WTC11 (cell line): ENCODE measurements around the gene SDR9C7. TPM values are rescaled to one million over a fixed set of nuclear protein-coding genes. Genes with fewer than 3 reads are reported as not detected.
A peak's percentile ranks its signal among the peaks of the same experiment; 100 is the strongest.
"Not testable (repeated sequence)": the region's sequence is repeated elsewhere in the genome, so short reads cannot be mapped to it uniquely, and the experiment has no call there.

ENCODE experiments used
- ATAC-seq: fragments of 200-7000 bp; cut with Tn5 transposase; 2 replicates; pipeline ENCODE4 v1.10.0; 2021; ENCODE audit warnings: mild to moderate bottlenecking, moderate library complexity
- CTCF ChIA-PET: fragments of 300-600 bp; sonication (Branson Sonifier 250); formaldehyde crosslinking; loops from one replicate; lab custom pipeline; 2021; ENCODE audit warnings: antibody characterized with exemption; lab: Charles Lee
- POLR2A ChIA-PET: fragments of 350-600 bp; sonication (Branson Sonifier 250); formaldehyde crosslinking; loops from one replicate; lab custom pipeline; 2021; ENCODE audit warnings: antibody characterized with exemption; lab: Charles Lee
- DNase-seq: peaks from one replicate; pipeline ENCODE4 v3.0.0; 2021; ENCODE audit warnings: low spot score
- H3K27ac Mint-ChIP-seq: 2 replicates; pipeline ENCODE4 v1.8.0; 2021; ENCODE audit warnings: mixed read lengths
- H3K27me3 Mint-ChIP-seq: 2 replicates; pipeline ENCODE4 v1.8.0; 2021; ENCODE audit warnings: low read depth, mild to moderate bottlenecking, moderate library complexity, mixed read lengths
- H3K36me3 Mint-ChIP-seq: 2 replicates; pipeline ENCODE4 v1.8.0; 2021; ENCODE audit warnings: mixed read lengths
- H3K4me1 Mint-ChIP-seq: 2 replicates; pipeline ENCODE4 v1.8.0; 2022; ENCODE audit warnings: mixed read lengths
- H3K4me3 Mint-ChIP-seq: 2 replicates; pipeline ENCODE4 v1.8.0; 2021; ENCODE audit warnings: mild to moderate bottlenecking, moderate library complexity, mixed read lengths
- H3K9me3 Mint-ChIP-seq: 2 replicates; pipeline ENCODE4 v1.8.0; 2021; ENCODE audit warnings: mixed read lengths
- ATF1 ChIP-seq: sonication (generic); formaldehyde crosslinking; IDR thresholded peaks from 2 replicates; pipeline ENCODE4 v1.8.1; 2023; ENCODE audit warnings: mild to moderate bottlenecking, moderate library complexity, missing genetic modification reagents
- CREM ChIP-seq: sonication (generic); formaldehyde crosslinking; IDR thresholded peaks from 2 replicates; pipeline ENCODE4 v1.8.1; 2022; ENCODE audit warnings: mild to moderate bottlenecking, missing genetic modification reagents, moderate library complexity
- GABPB1 ChIP-seq: sonication (generic); formaldehyde crosslinking; IDR thresholded peaks from 2 replicates; pipeline ENCODE4 v1.8.1; 2023; ENCODE audit warnings: mild to moderate bottlenecking, missing genetic modification reagents
- KAT7 ChIP-seq: sonication (generic); formaldehyde crosslinking; IDR thresholded peaks from 2 replicates; pipeline ENCODE4 v1.8.1; 2023; ENCODE audit warnings: missing genetic modification reagents, mild to moderate bottlenecking, borderline replicate concordance
- MXD4 ChIP-seq: fragments of 250-450 bp; sonication (Bioruptor Pico); IDR thresholded peaks from 2 replicates; pipeline ENCODE4 v1.8.0; 2021; ENCODE audit warnings: mild to moderate bottlenecking, moderate library complexity, borderline replicate concordance
- MYBL2 ChIP-seq: sonication (generic); formaldehyde crosslinking; IDR thresholded peaks from 2 replicates; pipeline ENCODE4 v1.8.1; 2023; ENCODE audit warnings: mild to moderate bottlenecking, moderate library complexity, missing genetic modification reagents
- PRRX2 ChIP-seq: fragments of 250-450 bp; sonication (Bioruptor Pico); IDR thresholded peaks from 2 replicates; pipeline ENCODE4 v1.8.0; 2021; ENCODE audit warnings: mild to moderate bottlenecking
- SMAD4 ChIP-seq: sonication (generic); formaldehyde crosslinking; IDR thresholded peaks from 2 replicates; pipeline ENCODE4 v1.8.0; 2022; ENCODE audit warnings: mild to moderate bottlenecking, missing genetic modification reagents
- TEAD1 ChIP-seq: sonication (generic); formaldehyde crosslinking; IDR thresholded peaks from 2 replicates; pipeline ENCODE4 v1.8.0; 2022; ENCODE audit warnings: mild to moderate bottlenecking, missing genetic modification reagents
- ZNF396 ChIP-seq: fragments of 250-450 bp; sonication (Bioruptor Pico); IDR thresholded peaks from 2 replicates; pipeline ENCODE4 v1.8.0; 2021; ENCODE audit warnings: mild to moderate bottlenecking, moderate library complexity, borderline replicate concordance
- total RNA-seq: library from RNA; stranded (reverse); gene quantifications from 3 replicates; pipeline ENCODE4 v1.2.3, GENCODE V29; 2021
- TF ChIP-seq, protein P1 (sequence below): sonication (generic); formaldehyde crosslinking; conservative IDR thresholded peaks from 2 replicates; pipeline ENCODE4 v1.8.1; 2022; ENCODE audit warnings: mild to moderate bottlenecking, missing genetic modification reagents
- TF ChIP-seq, protein P2 (sequence below): sonication (generic); formaldehyde crosslinking; IDR thresholded peaks from 2 replicates; pipeline ENCODE4 v1.8.1; 2022; ENCODE audit warnings: mild to moderate bottlenecking, missing genetic modification reagents, moderate library complexity, borderline replicate concordance
- TF ChIP-seq, protein P3 (sequence below): sonication (generic); formaldehyde crosslinking; IDR thresholded peaks from 2 replicates; pipeline ENCODE4 v1.8.0; 2023; ENCODE audit warnings: missing genetic modification reagents
- TF ChIP-seq, protein P4 (sequence below): sonication (generic); formaldehyde crosslinking; IDR thresholded peaks from 2 replicates; pipeline ENCODE4 v1.8.1; 2022; ENCODE audit warnings: low read depth, missing genetic modification reagents, borderline replicate concordance
- TF ChIP-seq, protein P5 (sequence below): sonication (generic); formaldehyde crosslinking; IDR thresholded peaks from 2 replicates; pipeline ENCODE4 v1.8.0; 2022; ENCODE audit warnings: mild to moderate bottlenecking, missing genetic modification reagents

Gene SDR9C7
- total RNA-seq, 1 experiment from 2014 or later: not detected

DNA sequence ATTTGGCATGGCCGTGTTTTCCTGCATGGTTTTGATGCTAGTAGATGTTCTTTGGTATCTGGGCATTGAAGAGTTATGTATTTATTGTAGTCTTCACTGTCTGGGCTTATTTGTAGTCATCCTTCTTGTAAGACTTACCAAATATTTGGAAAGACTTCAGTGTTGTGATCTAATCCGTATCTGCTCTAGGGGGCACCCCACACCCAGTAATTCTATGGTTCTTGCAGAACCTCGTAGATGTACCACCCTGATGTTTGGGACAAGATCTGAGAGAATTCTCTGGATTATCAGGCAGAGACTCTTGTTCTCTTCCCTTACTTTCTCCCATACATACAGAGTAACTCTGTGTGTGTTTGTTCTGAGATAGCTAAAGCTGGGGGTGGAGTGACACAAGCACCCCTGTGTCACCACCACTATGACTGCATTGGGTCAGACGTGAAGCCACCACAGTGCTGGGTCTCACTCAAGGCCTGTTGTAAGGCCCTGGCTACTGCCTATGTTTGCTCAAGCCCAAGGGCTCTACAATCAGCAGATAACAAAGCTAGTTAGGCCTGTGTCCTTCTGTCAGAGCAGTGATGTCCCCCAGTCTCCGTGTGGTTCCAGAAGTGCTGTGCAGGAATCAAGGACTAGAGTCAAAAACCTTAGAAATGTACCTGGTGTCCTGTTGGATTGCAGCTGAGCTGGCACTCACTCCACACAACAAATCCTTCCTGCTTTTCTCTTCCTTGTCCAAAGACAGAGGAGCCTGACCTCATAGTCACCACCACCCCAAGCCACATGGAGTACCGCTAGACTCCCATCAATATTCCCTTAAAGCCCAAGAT is 13.6 kb upstream of the SDR9C7 start:
- TF ChIP-seq CREM (CRISPR knock-in tag): no peak
- no peak for TF ChIP-seq KAT7 (CRISPR knock-in tag)
- TF ChIP-seq, all 79 proteins: peak for 0
- Mint-ChIP-seq H3K4me1 (no peaks in the 10 kb centered on the region), H3K27me3 (peaks cover 11% of the 10 kb centered on the region), H3K27ac (no peak overlapping the region), H3K36me3 (peaks cover 4% of the 10 kb centered on the region), H3K9me3 (peaks cover 52% of the 10 kb centered on the region), H3K4me3 (no peak overlapping the region)
- ChIA-PET POLR2A (no interaction called here), CTCF (interaction anchor here (0.6 to 2.3 kb wide), 2 partner anchors 40 to 374 kb away, joined by 4 to 9 read pairs; no protein-coding TSS in a partner anchor)
- ATAC-seq (peak; percentile 78), DNase-seq (peak; percentile 28)

DNA sequence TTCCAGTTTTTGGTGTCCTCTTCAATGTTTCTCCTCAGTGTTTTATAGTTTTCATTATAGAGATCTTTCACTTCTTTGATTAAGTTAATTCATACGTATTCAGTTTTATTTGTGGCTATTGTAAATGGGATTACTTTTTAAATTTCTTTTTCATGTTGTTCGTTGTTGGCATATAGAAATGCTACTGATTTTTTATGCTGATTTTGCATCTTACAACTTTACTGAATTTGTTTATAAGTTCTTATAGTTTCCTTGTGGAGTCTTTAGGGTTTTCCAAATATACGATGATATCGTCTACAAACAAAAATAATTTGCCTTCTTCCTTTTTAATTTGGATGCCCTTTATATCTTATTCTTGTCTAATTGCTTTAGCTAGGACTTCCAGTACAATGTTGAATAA is 9.7 kb upstream of the SDR9C7 start:
- H3K4me3 Mint-ChIP-seq: no peak overlapping the region
- TF ChIP-seq, protein P1, sequence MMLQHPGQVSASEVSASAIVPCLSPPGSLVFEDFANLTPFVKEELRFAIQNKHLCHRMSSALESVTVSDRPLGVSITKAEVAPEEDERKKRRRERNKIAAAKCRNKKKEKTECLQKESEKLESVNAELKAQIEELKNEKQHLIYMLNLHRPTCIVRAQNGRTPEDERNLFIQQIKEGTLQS (CRISPR knock-in tag): no peak
- TF ChIP-seq, protein P2, sequence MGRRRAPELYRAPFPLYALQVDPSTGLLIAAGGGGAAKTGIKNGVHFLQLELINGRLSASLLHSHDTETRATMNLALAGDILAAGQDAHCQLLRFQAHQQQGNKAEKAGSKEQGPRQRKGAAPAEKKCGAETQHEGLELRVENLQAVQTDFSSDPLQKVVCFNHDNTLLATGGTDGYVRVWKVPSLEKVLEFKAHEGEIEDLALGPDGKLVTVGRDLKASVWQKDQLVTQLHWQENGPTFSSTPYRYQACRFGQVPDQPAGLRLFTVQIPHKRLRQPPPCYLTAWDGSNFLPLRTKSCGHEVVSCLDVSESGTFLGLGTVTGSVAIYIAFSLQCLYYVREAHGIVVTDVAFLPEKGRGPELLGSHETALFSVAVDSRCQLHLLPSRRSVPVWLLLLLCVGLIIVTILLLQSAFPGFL (CRISPR knock-in tag): no peak
- ChIA-PET POLR2A (no interaction called here), CTCF (no interaction called here)
- H3K27me3 Mint-ChIP-seq: peaks cover 15% of the 10 kb centered on the region
- H3K4me1 Mint-ChIP-seq: no peaks in the 10 kb centered on the region
- H3K9me3 Mint-ChIP-seq: peaks cover 41% of the 10 kb centered on the region
- ATAC-seq (no peak), DNase-seq (no peak)
- peaks cover 4% of the 10 kb centered on the region for H3K36me3 Mint-ChIP-seq
- H3K27ac Mint-ChIP-seq: no peak overlapping the region

DNA sequence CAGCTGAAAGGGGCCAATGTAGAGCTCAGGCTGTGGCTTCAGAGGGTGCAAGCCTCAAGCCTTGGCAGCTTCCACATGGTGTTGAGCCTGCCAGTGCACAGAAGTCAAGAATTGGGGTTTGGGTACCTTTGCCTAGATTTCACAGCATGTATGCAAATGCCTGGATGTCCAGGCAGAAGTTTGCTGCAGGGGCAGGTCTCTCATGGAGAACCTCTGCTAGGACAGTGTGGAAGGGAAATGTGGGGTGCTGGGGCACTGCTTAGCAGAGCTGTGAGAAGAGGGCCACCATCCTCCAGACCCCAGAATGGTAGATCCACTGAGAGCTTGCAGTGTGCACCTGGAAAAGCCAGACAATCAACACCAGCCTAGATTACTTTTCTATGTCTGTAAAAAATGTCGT is 9.2 kb upstream of the SDR9C7 start:
- POLR2A ChIA-PET, ATAC-seq, CTCF ChIA-PET, DNase-seq, H3K36me3 Mint-ChIP-seq, H3K4me1 Mint-ChIP-seq, H3K4me3 Mint-ChIP-seq, H3K27ac Mint-ChIP-seq: not testable (repeated sequence)
- Mint-ChIP-seq H3K9me3 (peaks cover 41% of the 10 kb centered on the region), H3K27me3 (peaks cover 15% of the 10 kb centered on the region)

DNA sequence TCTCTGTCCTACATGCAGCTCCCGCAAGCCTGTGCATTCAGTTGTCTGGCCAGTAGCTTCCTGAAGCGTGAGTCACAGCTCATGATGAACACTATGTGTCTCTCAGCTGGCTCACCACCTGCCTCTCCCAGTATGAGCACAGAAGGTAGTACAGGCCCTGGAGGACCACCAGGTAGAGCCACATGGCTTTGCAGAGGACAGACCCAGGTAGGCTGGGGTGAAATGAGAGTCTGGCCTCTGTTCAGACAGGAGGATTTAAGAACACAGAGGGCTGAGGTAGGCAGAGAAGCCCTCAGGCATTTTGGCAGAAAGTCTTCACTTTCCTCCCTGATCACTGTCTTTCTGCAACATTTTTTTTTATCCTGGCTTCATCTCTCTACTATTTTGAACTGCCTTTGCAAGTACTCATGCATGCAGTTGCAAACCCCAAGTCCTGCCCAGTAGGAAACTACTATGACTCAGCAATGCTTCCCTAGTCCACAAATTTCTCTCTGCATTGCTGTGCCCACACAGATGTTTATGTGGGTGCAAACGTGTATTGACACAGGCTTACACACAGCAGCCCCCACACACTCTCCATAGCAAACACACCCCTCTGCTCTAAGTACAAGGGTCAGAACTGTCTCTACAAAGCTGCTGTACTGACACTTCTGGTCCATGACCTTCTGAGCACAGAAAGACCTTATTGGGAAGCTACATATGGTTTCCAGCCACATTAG is 7.2 kb upstream of the SDR9C7 start:
- ChIA-PET CTCF (no interaction called here), POLR2A (no interaction called here)
- Mint-ChIP-seq H3K9me3 (peaks cover 40% of the 10 kb centered on the region), H3K4me1 (no peaks in the 10 kb centered on the region), H3K27ac (no peak overlapping the region), H3K27me3 (peaks cover 20% of the 10 kb centered on the region), H3K36me3 (peaks cover 4% of the 10 kb centered on the region), H3K4me3 (no peak overlapping the region)
- DNase-seq (no peak), ATAC-seq (no peak)
- TF ChIP-seq TEAD1 (CRISPR knock-in tag) (no peak), MXD4 (no peak), GABPB1 (CRISPR knock-in tag) (peak; percentile 45; the same call in 1 of the 2 replicates)
- TF ChIP-seq, protein P3, sequence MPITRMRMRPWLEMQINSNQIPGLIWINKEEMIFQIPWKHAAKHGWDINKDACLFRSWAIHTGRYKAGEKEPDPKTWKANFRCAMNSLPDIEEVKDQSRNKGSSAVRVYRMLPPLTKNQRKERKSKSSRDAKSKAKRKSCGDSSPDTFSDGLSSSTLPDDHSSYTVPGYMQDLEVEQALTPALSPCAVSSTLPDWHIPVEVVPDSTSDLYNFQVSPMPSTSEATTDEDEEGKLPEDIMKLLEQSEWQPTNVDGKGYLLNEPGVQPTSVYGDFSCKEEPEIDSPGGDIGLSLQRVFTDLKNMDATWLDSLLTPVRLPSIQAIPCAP (CRISPR knock-in tag): no peak

DNA sequence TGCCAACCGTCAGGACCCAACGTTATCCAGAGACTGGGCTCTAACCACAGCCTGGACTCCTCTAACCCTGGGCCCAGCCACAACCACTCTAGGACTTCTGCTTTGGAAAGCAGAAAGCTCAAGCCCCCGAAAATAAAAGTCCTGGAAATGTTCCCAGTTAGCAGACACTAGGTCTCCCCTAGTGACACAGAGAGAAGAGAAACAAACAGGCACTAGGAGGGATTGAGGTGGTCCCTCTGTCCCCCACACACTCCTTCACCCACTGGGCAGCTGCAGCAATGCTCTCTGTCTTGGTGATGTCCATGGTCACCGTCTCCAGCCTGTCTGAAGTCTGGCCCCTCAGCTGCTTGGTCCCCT is 6.7 kb upstream of the SDR9C7 start:
- H3K27me3 Mint-ChIP-seq: peaks cover 25% of the 10 kb centered on the region
- DNase-seq, H3K27ac Mint-ChIP-seq, ATAC-seq, H3K4me1 Mint-ChIP-seq, CTCF ChIA-PET, H3K4me3 Mint-ChIP-seq, H3K36me3 Mint-ChIP-seq, POLR2A ChIA-PET: not testable (repeated sequence)
- H3K9me3 Mint-ChIP-seq: peaks cover 35% of the 10 kb centered on the region

DNA sequence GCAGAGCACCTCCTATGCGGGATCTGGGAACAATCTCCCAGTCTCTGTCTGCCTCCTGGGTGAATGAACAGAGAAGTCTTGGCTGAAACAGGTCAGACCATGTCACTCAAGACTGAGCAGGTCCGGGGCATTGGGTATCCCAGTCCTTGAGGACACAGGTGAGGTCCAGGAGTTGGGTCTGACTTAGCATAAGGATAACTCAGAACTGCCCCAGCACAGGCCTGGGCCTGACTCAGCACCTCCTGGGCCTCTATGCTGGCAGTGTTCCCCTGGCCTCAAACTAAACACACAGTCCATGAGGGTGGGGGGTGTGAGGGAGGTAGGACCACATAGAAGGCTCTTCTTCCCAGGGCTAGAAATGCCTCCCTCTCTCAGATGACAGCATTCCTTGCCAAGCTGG is 1.5 kb upstream of the SDR9C7 start:
- DNase-seq (no peak), ATAC-seq (no peak)
- no peaks in the 10 kb centered on the region for H3K9me3 Mint-ChIP-seq
- peaks cover 10% of the 10 kb centered on the region for H3K27me3 Mint-ChIP-seq
- no peaks in the 10 kb centered on the region for H3K36me3 Mint-ChIP-seq
- no peak overlapping the region for H3K4me3 Mint-ChIP-seq
- POLR2A ChIA-PET: no interaction called here
- CTCF ChIA-PET: no interaction called here
- H3K27ac Mint-ChIP-seq: no peak overlapping the region
- peaks cover 16% of the 10 kb centered on the region for H3K4me1 Mint-ChIP-seq
- no peak for TF ChIP-seq MYBL2 (CRISPR knock-in tag)
- no peak for TF ChIP-seq ATF1
- TF ChIP-seq, protein P2 (CRISPR knock-in tag): no peak
- TF ChIP-seq GABPB1 (CRISPR knock-in tag): no peak
- TF ChIP-seq ZNF396: no peak
- no peak for TF ChIP-seq PRRX2 (CRISPR knock-in tag)
- TF ChIP-seq SMAD4 (CRISPR knock-in tag): no peak
- TF ChIP-seq, protein P4, sequence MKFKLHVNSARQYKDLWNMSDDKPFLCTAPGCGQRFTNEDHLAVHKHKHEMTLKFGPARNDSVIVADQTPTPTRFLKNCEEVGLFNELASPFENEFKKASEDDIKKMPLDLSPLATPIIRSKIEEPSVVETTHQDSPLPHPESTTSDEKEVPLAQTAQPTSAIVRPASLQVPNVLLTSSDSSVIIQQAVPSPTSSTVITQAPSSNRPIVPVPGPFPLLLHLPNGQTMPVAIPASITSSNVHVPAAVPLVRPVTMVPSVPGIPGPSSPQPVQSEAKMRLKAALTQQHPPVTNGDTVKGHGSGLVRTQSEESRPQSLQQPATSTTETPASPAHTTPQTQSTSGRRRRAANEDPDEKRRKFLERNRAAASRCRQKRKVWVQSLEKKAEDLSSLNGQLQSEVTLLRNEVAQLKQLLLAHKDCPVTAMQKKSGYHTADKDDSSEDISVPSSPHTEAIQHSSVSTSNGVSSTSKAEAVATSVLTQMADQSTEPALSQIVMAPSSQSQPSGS (CRISPR knock-in tag): no peak
- TF ChIP-seq, protein P5, sequence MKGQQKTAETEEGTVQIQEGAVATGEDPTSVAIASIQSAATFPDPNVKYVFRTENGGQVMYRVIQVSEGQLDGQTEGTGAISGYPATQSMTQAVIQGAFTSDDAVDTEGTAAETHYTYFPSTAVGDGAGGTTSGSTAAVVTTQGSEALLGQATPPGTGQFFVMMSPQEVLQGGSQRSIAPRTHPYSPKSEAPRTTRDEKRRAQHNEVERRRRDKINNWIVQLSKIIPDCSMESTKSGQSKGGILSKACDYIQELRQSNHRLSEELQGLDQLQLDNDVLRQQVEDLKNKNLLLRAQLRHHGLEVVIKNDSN: no peak
